OCI-LY3 (cell line): ENCODE data around the gene NPSR1.

Experiments
- H2AFZ ChIP-seq: fragments of 200-600, 300-600 bp; shearing (Covaris generic); 2 replicates; pipeline ENCODE4 v1.6.0; 2014; ENCODE audit warnings: antibody characterized with exemption, low read depth, low read length
- H3K27ac ChIP-seq: fragments of 200-600, 300-600 bp; sonication (generic); 2 replicates; pipeline ENCODE4 v1.5.1; 2014; ENCODE audit warnings: mild to moderate bottlenecking, low read length, moderate library complexity, mixed read lengths
- H3K27me3 ChIP-seq: fragments of 200-600, 300-600 bp; sonication (generic); 2 replicates; pipeline ENCODE4 v1.6.1; 2014; ENCODE audit warnings: low read depth, low read length, mixed read lengths
- H3K36me3 ChIP-seq: fragments of 200-600, 300-600 bp; sonication (generic); replicated peaks from 2 replicates; pipeline ENCODE3; 2014; ENCODE audit warnings: low read depth, low read length, mixed read lengths
- H3K4me1 ChIP-seq: fragments of 300-600, 200-600 bp; sonication (generic); 2 replicates; pipeline ENCODE4 v1.6.1; 2014; ENCODE audit warnings: low read length, mixed read lengths
- H3K4me2 ChIP-seq: fragments of 200-600, 300-600 bp; sonication (generic); 2 replicates; pipeline ENCODE4 v1.6.1; 2014; ENCODE audit warnings: low read length, mixed read lengths
- H3K4me3 ChIP-seq: fragments of 300-600, 200-600 bp; sonication (generic); 2 replicates; pipeline ENCODE4 v1.5.1; 2014; ENCODE audit warnings: antibody characterized with exemption, mild to moderate bottlenecking, low read length, moderate library complexity
- H3K79me2 ChIP-seq: fragments of 300-600, 200-600 bp; shearing (Covaris generic); 2 replicates; pipeline ENCODE4 v1.6.1; 2014; ENCODE audit warnings: mild to moderate bottlenecking, low read length, mixed read lengths
- H3K9ac ChIP-seq: fragments of 300-600, 200-600 bp; shearing (Covaris generic); 2 replicates; pipeline ENCODE4 v1.6.0; 2014; ENCODE audit warnings: mild to moderate bottlenecking, low read length, moderate library complexity
- H3K9me3 ChIP-seq: fragments of 200-600, 300-600 bp; shearing (Covaris generic); 2 replicates; pipeline ENCODE4 v1.6.1; 2014; ENCODE audit warnings: low read length, mixed read lengths; ENCODE audit not compliant: insufficient read depth
- H4K20me1 ChIP-seq: fragments of 200-600, 300-600 bp; sonication (generic); 2 replicates; pipeline ENCODE4 v1.6.1; 2016; ENCODE audit warnings: low read length, mixed read lengths; ENCODE audit not compliant: insufficient read depth
- EZH2phosphoT487 ChIP-seq: fragments of 200-600 bp; shearing (Covaris generic); IDR thresholded peaks from 2 replicates; pipeline ENCODE4 v1.6.1; 2018; ENCODE audit warnings: antibody characterized with exemption, mixed run types, low read depth
- TF ChIP-seq, protein P1 (sequence below): fragments of 200-600, 300-600 bp; sonication (generic); IDR thresholded peaks from 2 replicates; pipeline ENCODE4 v1.5.1; 2014; ENCODE audit warnings: antibody characterized with exemption, low read length, low read depth

NPSR1 gene

DNA sequence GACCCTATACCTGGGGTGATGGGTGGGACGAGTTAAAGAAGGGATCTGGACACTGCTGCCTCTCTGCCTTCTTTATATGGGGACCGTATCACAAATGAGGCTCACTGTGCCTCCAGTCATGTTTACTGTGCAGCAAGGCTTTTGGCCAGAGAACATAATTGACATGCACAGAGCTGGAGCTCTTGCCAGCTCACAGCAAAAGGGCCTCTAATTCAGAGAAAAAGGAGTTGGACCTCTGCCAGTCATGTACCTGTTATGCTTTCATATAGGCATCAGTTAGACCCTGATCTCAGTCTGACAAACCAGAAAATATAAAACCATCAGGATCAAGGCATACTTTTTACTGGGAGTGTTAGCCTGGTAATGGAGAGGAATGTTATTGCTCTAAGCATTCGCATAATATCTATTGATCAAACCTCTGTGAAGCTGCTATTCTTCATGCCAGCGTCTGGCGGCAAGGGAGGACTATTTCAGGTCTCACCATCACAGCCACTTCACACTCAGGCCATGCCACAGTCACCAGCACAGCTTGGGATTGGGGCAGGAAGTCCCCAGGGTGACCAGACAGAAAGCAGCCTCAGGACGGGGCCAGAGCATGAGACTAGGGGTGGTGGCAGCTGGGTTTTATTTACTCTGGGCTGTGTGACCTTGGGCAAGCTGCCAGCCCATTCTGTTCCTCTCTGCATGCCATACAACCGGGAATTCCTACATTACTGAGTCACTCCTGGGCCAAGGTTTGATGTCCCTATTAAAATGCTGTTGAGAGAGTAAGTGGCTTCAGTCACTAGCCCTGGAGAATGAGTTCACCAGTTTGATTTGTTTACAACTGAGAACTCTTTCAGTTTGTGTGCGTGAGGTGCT is 90.1 kb downstream of the NPSR1 start:
- Histone ChIP-seq H3K36me3 (no peaks in the 10 kb centered on the region), H3K9ac (no peak overlapping the region), H3K4me2 (no peak overlapping the region), H4K20me1 (no peaks in the 10 kb centered on the region), H3K79me2 (no peaks in the 10 kb centered on the region), H3K27ac (no peak overlapping the region), H3K27me3 (no peaks in the 10 kb centered on the region), H3K9me3 (no peaks in the 10 kb centered on the region), H2AFZ (no peak overlapping the region), H3K4me1 (no peaks in the 10 kb centered on the region), H3K4me3 (no peak overlapping the region)
- TF ChIP-seq, protein P1, sequence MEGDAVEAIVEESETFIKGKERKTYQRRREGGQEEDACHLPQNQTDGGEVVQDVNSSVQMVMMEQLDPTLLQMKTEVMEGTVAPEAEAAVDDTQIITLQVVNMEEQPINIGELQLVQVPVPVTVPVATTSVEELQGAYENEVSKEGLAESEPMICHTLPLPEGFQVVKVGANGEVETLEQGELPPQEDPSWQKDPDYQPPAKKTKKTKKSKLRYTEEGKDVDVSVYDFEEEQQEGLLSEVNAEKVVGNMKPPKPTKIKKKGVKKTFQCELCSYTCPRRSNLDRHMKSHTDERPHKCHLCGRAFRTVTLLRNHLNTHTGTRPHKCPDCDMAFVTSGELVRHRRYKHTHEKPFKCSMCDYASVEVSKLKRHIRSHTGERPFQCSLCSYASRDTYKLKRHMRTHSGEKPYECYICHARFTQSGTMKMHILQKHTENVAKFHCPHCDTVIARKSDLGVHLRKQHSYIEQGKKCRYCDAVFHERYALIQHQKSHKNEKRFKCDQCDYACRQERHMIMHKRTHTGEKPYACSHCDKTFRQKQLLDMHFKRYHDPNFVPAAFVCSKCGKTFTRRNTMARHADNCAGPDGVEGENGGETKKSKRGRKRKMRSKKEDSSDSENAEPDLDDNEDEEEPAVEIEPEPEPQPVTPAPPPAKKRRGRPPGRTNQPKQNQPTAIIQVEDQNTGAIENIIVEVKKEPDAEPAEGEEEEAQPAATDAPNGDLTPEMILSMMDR = no peak
- no peak for TF ChIP-seq EZH2phosphoT487

GRCh38 chr7:34748728-34749089 is 90.7 kb downstream of the NPSR1 start:
- Histone ChIP-seq H2AFZ (no peak overlapping the region), H3K27ac (no peak overlapping the region), H3K36me3 (no peaks in the 10 kb centered on the region), H3K9me3 (no peaks in the 10 kb centered on the region), H3K4me2 (no peak overlapping the region), H3K9ac (no peak overlapping the region), H3K4me3 (no peak overlapping the region), H3K79me2 (no peaks in the 10 kb centered on the region), H4K20me1 (no peaks in the 10 kb centered on the region), H3K27me3 (no peaks in the 10 kb centered on the region), H3K4me1 (no peaks in the 10 kb centered on the region)
- no peak for TF ChIP-seq EZH2phosphoT487
- TF ChIP-seq, protein P1 = no peak

GRCh38 chr7:34749446-34749845 is 91.4 kb downstream of the NPSR1 start:
- Histone ChIP-seq H3K4me1 (no peaks in the 10 kb centered on the region), H4K20me1 (no peaks in the 10 kb centered on the region), H3K9ac (no peak overlapping the region), H3K4me3 (no peak overlapping the region), H3K27me3 (no peaks in the 10 kb centered on the region), H3K36me3 (no peaks in the 10 kb centered on the region), H3K4me2 (no peak overlapping the region), H3K27ac (no peak overlapping the region), H3K79me2 (no peaks in the 10 kb centered on the region), H2AFZ (no peak overlapping the region), H3K9me3 (no peaks in the 10 kb centered on the region)
- TF ChIP-seq EZH2phosphoT487 = no peak
- TF ChIP-seq, protein P1 = no peak

DNA sequence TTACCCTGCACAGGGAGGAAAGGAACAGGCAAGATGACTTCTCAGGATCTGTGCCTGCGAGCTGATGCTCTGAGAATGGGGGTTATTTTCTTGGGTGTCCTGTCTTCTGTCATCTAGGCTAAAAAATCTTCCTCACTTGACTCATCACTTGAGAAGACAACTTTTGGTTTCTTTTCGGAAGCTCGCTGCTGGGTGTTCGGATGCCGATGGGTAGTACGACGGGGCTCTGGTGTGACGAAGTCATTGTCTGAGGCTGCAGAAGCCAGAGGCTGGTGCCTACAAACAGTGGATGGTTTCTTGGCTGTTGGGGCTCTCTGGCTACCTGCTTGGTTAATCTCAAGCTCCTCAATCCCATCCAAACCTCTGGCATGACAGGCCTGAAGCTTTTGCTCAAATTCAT is 92.2 kb downstream of the NPSR1 start:
- Histone ChIP-seq H3K4me3 (no peak overlapping the region), H3K27ac (no peak overlapping the region), H3K4me2 (no peak overlapping the region)

More for the DNA sequence above, 92.2 kb downstream of the NPSR1 start:
- Histone ChIP-seq H2AFZ (no peak overlapping the region), H4K20me1 (no peaks in the 10 kb centered on the region), H3K36me3 (no peaks in the 10 kb centered on the region), H3K27me3 (no peaks in the 10 kb centered on the region), H3K9ac (no peak overlapping the region), H3K79me2 (no peaks in the 10 kb centered on the region), H3K4me1 (no peaks in the 10 kb centered on the region), H3K9me3 (no peaks in the 10 kb centered on the region)
- TF ChIP-seq, protein P1 = no peak
- TF ChIP-seq EZH2phosphoT487 = no peak
